GM12878 (cell line): ENCODE data around the gene RPS28. TPM values are rescaled to one million over a fixed set of nuclear protein-coding genes. Genes with fewer than 3 reads are reported as not detected.
A peak's percentile ranks its signal among the peaks of the same experiment; 100 is the strongest.
"Not testable (repeated sequence)": the region's sequence is repeated elsewhere in the genome, so short reads cannot be mapped to it uniquely, and the experiment has no call there.

ENCODE experiments used
- ATAC-seq: fragments of 200-7000 bp; cut with Tn5 transposase; 3 replicates; pipeline ENCODE4 v1.9.1; 2020; ENCODE audit warnings: mild to moderate bottlenecking, moderate library complexity
- BruUV-seq: library from RNA; stranded (reverse); fragments of 400-500 nt; replicated peaks from 2 replicates; lab custom pipeline; 2021; lab: Mats Ljungman, UMichigan
- CTCF ChIA-PET: fragments of 300-600 bp; sonication (Branson Sonifier 250); formaldehyde crosslinking; extraction: SDS; loops from one replicate; lab custom pipeline; 2021; ENCODE audit warnings: inconsistent platforms; lab: Yijun Ruan, JAX
- POLR2A ChIA-PET: fragments of 350-600 bp; formaldehyde crosslinking; extraction: SDS; loops from one replicate; lab custom pipeline; 2021; ENCODE audit warnings: inconsistent platforms; lab: Charles Lee
- RAD21 ChIA-PET: fragments of 300-600 bp; sonication (Branson Sonifier 250); formaldehyde crosslinking; loops from one replicate; lab custom pipeline; 2023; ENCODE audit warnings: antibody characterized with exemption; ENCODE audit not compliant: unreplicated experiment; lab: Charles Lee
- SMC1A ChIA-PET: fragments of 300-600 bp; sonication (Branson Sonifier 250); formaldehyde crosslinking; loops from one replicate; lab custom pipeline; 2023; ENCODE audit not compliant: unreplicated experiment, uncharacterized antibody; lab: Charles Lee
- DNase-seq: peaks from one replicate; pipeline ENCODE4 v3.0.0-alpha.2; 2011; ENCODE audit warnings: low read depth, low spot score
- FAIRE-seq: peaks from 3 replicates; lab custom pipeline; 2011; peaks lifted over from hg19 to GRCh38; lab: Jason Lieb, UNC
- H2AFZ ChIP-seq: 2 replicates; pipeline ENCODE4 v1.6.0; 2011; ENCODE audit warnings: low read depth, low read length, control low read depth; ENCODE audit not compliant: control insufficient read depth
- H3K27ac ChIP-seq: 2 replicates; pipeline ENCODE4 v1.5.1; 2011; ENCODE audit warnings: control low read depth; ENCODE audit not compliant: control insufficient read depth, insufficient read depth
- H3K27me3 ChIP-seq, 2 experiments: replicated peaks in 1 of 2; 2 replicates each; pipeline versions ENCODE4 v1.6.0 to v1.6.1; 2011; ENCODE audit warnings: low read length in 1 of 2; ENCODE audit not compliant: control insufficient read depth in 2 of 2, insufficient read depth in 2 of 2
- H3K36me3 ChIP-seq, 2 experiments: 2 replicates each; pipeline ENCODE4 v1.5.1; 2011; ENCODE audit warnings: low read length in 1 of 2; ENCODE audit not compliant: control insufficient read depth in 2 of 2, insufficient read depth in 2 of 2
- H3K4me1 ChIP-seq: 2 replicates; pipeline ENCODE4 v1.6.1; 2011; ENCODE audit warnings: mild to moderate bottlenecking, low read length, moderate library complexity, mixed read lengths; ENCODE audit not compliant: control insufficient read depth, insufficient read depth
- H3K4me2 ChIP-seq: 2 replicates; pipeline ENCODE4 v1.6.0; 2011; ENCODE audit warnings: control low read depth; ENCODE audit not compliant: control insufficient read depth, insufficient read depth
- H3K4me3 ChIP-seq: fragments of 200-600 bp; sonication (generic); 2 replicates; pipeline ENCODE4 v1.5.1; 2016
- H3K79me2 ChIP-seq: 2 replicates; pipeline ENCODE4 v1.6.0; 2011; ENCODE audit warnings: low read length; ENCODE audit not compliant: control insufficient read depth, insufficient read depth
- H3K9ac ChIP-seq: 2 replicates; pipeline ENCODE4 v1.8.0; 2011; ENCODE audit warnings: low read length, control low read depth, mixed read lengths; ENCODE audit not compliant: control insufficient read depth, insufficient read depth
- H3K9me3 ChIP-seq: replicated peaks from 3 replicates; pipeline ENCODE4 v1.5.1; 2011; ENCODE audit warnings: mild to moderate bottlenecking, low read length; ENCODE audit not compliant: control insufficient read depth, insufficient read depth
- H4K20me1 ChIP-seq: 2 replicates; pipeline ENCODE4 v1.6.0; 2011; ENCODE audit not compliant: control insufficient read depth, insufficient read depth
- CBFB ChIP-seq: IDR thresholded peaks from 2 replicates; pipeline ENCODE4 v1.6.1; 2016; ENCODE audit warnings: antibody characterized with exemption, low read depth
- CTCF ChIP-seq, 3 experiments: IDR thresholded peaks in 2 of 3; conservative IDR thresholded peaks in 1 of 3; 2 replicates each; pipeline ENCODE4 v1.5.1; 2011; ENCODE audit warnings: low read depth in 3 of 3, low read length in 3 of 3, mild to moderate bottlenecking in 3 of 3, control low read depth in 2 of 3, moderate library complexity in 2 of 3, inconsistent platforms in 1 of 3, mixed read lengths in 1 of 3; ENCODE audit not compliant: control insufficient read depth in 2 of 3, insufficient read depth in 1 of 3; ENCODE audit errors: extremely low read depth in 1 of 3
- EED ChIP-seq: sonication (generic); IDR thresholded peaks from 2 replicates; pipeline ENCODE4 v1.6.1; 2016; ENCODE audit warnings: antibody characterized with exemption, low read depth
- JUNB ChIP-seq: IDR thresholded peaks from 2 replicates; pipeline ENCODE4 v1.6.1; 2016; ENCODE audit warnings: antibody characterized with exemption, mild to moderate bottlenecking
- PAX5 ChIP-seq: IDR thresholded peaks from 2 replicates; pipeline ENCODE4 v1.6.1; 2011; ENCODE audit warnings: low read depth, low read length, borderline replicate concordance
- SREBF2 ChIP-seq: IDR thresholded peaks from 2 replicates; pipeline ENCODE4 v1.6.1; 2012; ENCODE audit warnings: mild to moderate bottlenecking, low read length
- WGBS: methylation state at CpG from one replicate; pipeline ENCODE4 v1.1.6; 2016; ENCODE audit warnings: low lambda C conversion rate; ENCODE audit not compliant: insufficient replicate concordance, insufficient coverage; ENCODE audit errors: missing lambda C conversion rate; 5-methylcytosine and 5-hydroxymethylcytosine counted together
- in situ Hi-C: fragments of 300-500 bp; cut with MboI; formaldehyde crosslinking; loops from 9 replicates; pipeline ENCODE4 v1.14.3; 2018; ENCODE audit warnings: mixed read lengths
- intact Hi-C: fragments of 100-400 bp; cut with micrococcal nuclease; formaldehyde crosslinking; loops from one replicate; pipeline ENCODE4 v1.14.2; 2022; ENCODE audit not compliant: unreplicated experiment
- polyA plus RNA-seq, 11 experiments: library from polyadenylated mRNA; depleted of rRNA in 4 of 11; unstranded in 6 of 11; stranded (reverse) in 5 of 11; fragments of >200 nt; fragmentation: Nextera tagmentation in 4 of 11; fragmentation: Illumina TruSeq in 1 of 11; extraction: Ambion mirVana in 4 of 11; extraction: Trizol in 1 of 11; gene quantifications; 1 replicate in 1 of 11; 2 replicates in 10 of 11; pipeline versions ENCODE4 v1.2.1 to v1.2.3, GENCODE V29; 2011 to 2016; ENCODE audit warnings: inconsistent platforms in 2 of 11, missing spikeins in 2 of 11, low read depth in 1 of 11
- total RNA-seq, 4 experiments: library from RNA; depleted of rRNA in 3 of 4; stranded (reverse); fragments of >200 nt in 3 of 4; fragmentation: Illumina TruSeq in 1 of 4; extraction: Trizol in 1 of 4; gene quantifications; 2 replicates each; pipeline versions ENCODE4 v1.2.1 to v1.2.3, GENCODE V29; 2013 to 2021

RPS28 gene
- total and polyA plus RNA-seq, 10 of the 15 experiments (the other 5 are each of a cell fraction or from before 2014, with no cell fraction given): 422 to 3,905 (median 1,580) TPM

GRCh38 chr19:8340341-8341096 lies 19.2 kb downstream of the RPS28 start:
- 10% methylated on average over 15 of the region's 15 CpGs for WGBS
- intact Hi-C loops (no loop called here), in situ Hi-C loops (no loop called here)
- FAIRE-seq: no peak
- no TSS peak for BruUV-seq
- H3K9me3 ChIP-seq: no peaks in the 10 kb centered on the region
- CTCF ChIA-PET: interaction anchor here (0.6 kb wide), 1 partner anchor 76 kb away, joined by 3 read pairs; no protein-coding TSS in a partner anchor
- DNase-seq: no peak
- H3K4me2 ChIP-seq: no peak overlapping the region
- no peak overlapping the region for H3K4me3 ChIP-seq
- no peak for ATAC-seq
- H3K27ac ChIP-seq: no peak overlapping the region
- H3K36me3 ChIP-seq: no peaks in the 10 kb centered on the region
- RAD21 ChIA-PET: interaction anchor here (0.6 to 0.8 kb wide), 2 partner anchors 14 to 163 kb away, joined by 3 to 4 read pairs; no protein-coding TSS in a partner anchor
- SMC1A ChIA-PET: interaction anchor here (0.5 kb wide), 1 partner anchor 21 kb away, joined by 3 read pairs; no protein-coding TSS in a partner anchor
- H3K9ac ChIP-seq: no peak overlapping the region
- H3K79me2 ChIP-seq: no peaks in the 10 kb centered on the region
- H3K4me1 ChIP-seq: peaks cover 5% of the 10 kb centered on the region
- POLR2A ChIA-PET: no interaction called here
- H4K20me1 ChIP-seq: no peaks in the 10 kb centered on the region
- peaks cover 2% of the 10 kb centered on the region in 2 experiments; a peak in 3 of 4 replicates for H3K27me3 ChIP-seq
- H2AFZ ChIP-seq: no peak overlapping the region
- TF ChIP-seq SREBF2 (no peak), EED (no peak), PAX5 (no peak), CTCF (IDR thresholded peaks at IDR 0.05 in 2 of 3, conservative IDR thresholded peaks at IDR 0.05 in 1 of 3; ENCODE audit: control insufficient read depth in 2 of 3, extremely low read depth in 1 of 3, insufficient read depth in 1 of 3, low read depth in 3 of 3, low read length in 3 of 3) (0 out of 6 replicates have a peak, but pooled peaks of 2 of the 3 experiments have one; percentile 4 to 12), JUNB (no peak), CBFB (no peak)

DNA sequence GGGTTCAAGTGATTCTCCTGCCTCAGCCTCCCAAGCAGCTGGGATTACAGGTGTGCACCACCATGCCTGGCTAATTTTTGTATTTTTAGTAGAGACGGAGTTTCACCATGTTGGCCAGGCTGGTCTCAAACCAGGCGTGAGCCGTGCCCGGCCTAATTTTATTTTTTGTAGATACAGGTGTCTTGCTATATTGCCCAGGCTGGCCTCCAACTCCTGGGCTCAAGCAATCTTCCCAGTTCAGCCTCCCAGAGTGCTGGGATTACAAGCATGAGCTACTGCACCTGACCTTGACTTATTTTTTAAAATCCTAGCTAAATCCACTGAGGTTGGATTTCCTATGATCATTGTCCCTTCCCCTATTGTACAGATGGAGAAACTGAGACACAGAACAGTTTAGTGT lies 20.2 kb downstream of the RPS28 start:
- H3K9me3 ChIP-seq, DNase-seq, intact Hi-C loops, ATAC-seq, H3K27me3 ChIP-seq, H3K79me2 ChIP-seq, H3K9ac ChIP-seq, H3K36me3 ChIP-seq, H3K4me2 ChIP-seq, H3K4me3 ChIP-seq, H3K27ac ChIP-seq, FAIRE-seq, H3K4me1 ChIP-seq, BruUV-seq, in situ Hi-C loops, H2AFZ ChIP-seq, H4K20me1 ChIP-seq: not testable (repeated sequence)
- SMC1A ChIA-PET: interaction anchor here (0.6 to 1.0 kb wide), 2 partner anchors 15 to 74 kb away, joined by 3 read pairs; no protein-coding TSS in a partner anchor
- CTCF ChIA-PET: interaction anchor here (0.7 to 1.1 kb wide), 2 partner anchors 12 to 237 kb away, joined by 3 to 4 read pairs; no protein-coding TSS in a partner anchor
- RAD21 ChIA-PET: interaction anchor here (0.6 to 0.8 kb wide), 2 partner anchors 13 to 164 kb away, joined by 3 to 4 read pairs; no protein-coding TSS in a partner anchor
- 88% methylated on average over 4 of the region's 4 CpGs for WGBS
- POLR2A ChIA-PET: interaction anchor here (0.7 kb wide), 1 partner anchor 28 kb away, joined by 3 read pairs; no protein-coding TSS in a partner anchor
